Activated naive CD4-positive, alpha-beta T cell treated with Interleukin-2 at 50 U/mL for 16 hours (primary cell): ENCODE data around the gene BBIP1.
"Not testable (repeated sequence)": the region's sequence is repeated elsewhere in the genome, so short reads cannot be mapped to it uniquely, and the experiment has no call there.

ENCODE experiments used
- DNase-seq: peaks from one replicate; pipeline ENCODE4 v3.0.0-alpha.2; 2020

The BBIP1 gene

DNA sequence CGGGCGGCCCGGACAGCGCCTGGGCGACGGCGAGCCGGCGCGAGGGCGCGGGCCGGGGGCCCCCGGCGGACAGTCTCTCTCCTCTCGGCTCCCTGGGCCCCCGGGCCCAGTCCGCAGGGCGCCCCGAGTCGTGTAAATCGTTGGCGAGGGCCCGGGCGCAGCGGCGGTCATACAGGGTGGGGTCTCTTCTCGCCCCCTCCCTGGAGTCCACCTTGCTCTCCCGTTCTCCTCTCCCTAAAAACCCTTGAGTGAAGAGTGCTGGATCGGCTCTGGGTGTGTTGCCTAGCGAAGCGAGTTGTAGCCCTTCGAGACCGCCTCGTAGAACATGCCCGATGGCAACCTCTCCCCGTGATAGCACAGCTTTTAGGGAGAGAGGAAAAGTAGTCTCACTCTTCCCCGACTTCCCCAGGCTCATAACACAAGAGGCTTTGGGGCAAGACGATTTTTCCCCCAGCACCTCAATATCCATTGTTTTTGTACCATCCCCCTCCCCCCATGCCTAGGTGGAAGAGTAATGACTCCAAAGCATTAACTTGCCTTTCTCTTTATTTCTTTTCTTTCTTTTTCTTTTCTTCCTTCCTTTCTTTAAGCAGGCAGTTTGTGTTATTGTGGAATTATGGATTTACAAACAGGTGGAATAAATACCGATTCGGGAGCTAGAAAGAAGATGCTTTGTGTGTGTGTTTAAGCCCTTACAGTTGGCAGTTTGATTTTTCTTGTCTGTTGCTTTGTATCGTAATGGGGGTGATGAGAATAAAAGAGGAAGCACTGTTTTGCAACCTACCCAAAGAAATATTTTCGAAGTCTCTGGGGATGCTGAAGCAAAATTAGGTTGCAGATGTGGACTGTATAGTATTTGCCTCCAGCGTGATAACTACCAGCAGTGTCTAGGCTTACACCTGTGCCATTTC is 1.2 kb upstream of the BBIP1 start:
- DNase-seq: peak; percentile 7

DNA sequence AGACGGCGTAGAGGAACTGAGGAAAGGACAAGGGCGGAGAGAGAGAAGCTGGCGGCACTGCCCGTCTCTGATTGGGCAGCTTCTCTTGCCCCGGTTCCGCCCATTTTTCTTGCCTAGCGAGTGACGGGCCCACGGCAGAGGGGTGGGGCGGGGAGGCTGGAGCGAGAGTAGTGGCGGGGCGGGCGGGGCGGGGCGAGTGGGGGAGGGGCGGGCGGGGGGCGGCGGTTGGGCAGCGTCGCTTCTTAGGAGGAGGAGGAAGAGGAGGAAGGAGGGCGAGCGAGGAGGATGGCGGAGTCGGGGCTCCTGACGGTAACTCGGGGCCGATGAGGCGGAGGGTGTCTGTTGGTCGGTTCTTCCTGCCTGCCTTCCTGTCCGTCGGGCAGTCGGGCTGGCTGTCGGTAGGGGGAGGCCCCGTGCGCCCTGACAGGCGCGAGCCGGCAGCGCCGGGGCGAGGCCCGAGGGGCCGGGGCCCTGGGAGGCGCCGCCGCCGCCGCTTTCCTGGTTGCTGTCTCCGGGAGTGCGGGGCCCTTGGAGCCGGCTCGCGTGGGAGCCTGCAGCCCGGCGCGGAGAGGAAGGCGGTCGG is 460 bp upstream of the BBIP1 start, which contains the start of gene SHOC2:
Gene SHOC2 (plus strand): TSS at position 256 of the 583 bp plus-strand sequence. CDS start 44,755 bp downstream, outside the sequence.
- DNase-seq: peak; percentile 99

DNA sequence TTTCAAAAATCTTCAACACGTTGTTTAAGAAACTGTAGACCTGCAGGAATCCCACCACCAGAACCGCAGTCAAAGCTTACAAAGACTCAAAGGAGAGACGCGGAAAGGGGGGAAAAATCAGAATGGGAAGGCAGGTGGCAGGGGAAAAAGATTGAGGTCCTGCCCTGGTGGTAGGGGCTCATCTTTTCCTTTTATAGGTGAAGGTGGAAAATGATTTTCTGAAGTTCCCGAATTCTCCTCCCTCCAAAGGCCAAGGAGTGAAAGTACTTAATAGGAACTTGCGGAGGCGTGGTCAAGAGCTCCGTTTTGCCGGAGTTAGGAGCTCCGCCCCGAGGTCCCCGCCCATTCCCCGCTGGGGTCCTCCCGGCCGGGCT is 724 bp downstream of the BBIP1 start:
- DNase-seq: peak; percentile 87

DNA sequence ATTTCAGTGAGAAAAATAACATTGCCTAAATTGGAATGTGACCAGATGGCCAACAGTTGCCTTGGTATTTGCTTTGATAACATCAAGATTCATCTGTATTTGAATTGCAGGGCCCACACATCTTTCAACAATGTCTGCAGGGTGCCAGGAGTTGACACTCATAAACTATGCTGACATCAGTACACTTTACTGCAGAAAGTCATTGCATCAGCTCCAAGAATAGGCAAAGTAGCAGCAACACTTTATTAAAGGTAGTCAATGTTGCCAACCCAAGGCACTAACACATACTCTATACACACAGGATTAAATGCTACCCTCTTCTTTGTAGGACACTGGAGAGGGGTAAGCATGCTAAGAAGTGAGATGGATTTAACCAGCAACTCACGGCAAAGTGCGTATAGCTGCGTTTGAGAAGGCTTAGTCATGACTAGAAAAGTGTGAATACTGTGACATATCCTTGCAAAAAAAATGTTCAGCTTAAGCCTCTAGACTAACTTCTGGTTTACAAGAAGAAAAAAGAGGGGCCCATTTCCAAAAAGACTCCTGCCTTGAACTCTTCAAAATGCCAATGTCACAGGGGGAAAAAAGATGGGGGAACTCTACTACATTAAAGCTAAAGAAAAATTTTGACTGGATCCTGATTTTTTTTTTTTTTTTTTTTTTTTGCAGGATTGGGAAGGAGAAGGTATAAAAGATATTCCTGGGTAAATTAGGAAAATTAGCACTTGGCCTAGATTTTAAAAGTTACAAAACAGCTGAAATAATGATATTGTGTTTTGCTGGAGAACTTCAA is 2.2 kb downstream of the BBIP1 start:
- DNase-seq: no peak

DNA sequence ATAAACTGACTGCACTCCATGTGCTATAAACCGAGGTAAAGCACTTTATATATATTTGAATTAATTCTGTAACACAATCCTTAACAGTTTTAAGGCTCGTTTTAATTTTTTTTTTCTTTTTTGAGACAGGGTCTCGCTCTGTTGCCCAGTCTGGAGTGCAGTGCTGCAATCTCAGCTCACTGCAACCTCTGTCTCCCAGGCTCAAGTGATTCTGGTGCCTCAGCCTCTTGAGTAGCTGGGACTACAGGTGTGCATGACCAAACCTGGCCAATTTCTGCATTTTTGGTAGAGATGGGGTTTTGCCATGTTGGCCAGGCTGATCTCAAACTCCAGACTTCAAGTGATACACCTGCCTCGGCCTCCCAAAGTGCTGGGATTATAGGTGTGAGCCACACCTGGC is 3.4 kb downstream of the BBIP1 start:
- not testable (repeated sequence) for DNase-seq

DNA sequence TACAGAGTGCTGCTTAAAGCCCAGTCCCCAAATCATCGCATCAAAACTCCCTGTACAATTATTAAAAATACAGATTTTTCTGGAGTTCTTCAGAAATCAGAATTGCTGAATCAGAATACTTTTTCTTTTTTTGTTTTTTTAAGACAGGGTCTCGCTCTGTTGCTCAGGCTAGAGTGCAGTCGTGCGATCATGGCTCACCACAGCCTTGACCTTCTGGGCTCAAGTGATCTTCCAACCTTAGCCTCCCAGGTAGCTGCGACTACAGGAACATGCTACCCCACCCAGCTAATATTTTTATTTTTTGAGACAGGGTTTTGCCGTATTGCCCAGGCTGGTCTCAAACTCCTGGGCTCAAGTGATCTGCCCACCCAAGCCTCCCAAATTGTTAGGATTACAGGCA is 3.9 kb downstream of the BBIP1 start:
- no peak for DNase-seq

DNA sequence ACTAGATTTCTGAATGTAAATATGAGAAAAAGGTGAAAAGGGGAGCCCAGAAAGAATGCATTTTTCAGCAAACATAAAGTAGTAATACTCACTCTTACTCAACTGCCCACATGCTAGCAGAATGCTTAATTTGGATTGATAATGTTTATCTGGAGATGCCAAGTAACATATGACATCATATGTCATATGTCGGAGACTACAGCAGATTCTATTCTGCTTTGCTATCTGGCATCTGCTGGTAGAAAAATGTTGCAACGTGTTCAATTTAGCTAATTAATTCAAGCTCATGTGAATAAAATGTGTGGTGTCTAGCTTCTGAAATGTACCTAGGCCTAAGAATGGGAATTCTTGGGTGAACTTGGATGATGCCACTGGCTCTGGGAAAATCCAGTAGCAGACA is 4.5 kb downstream of the BBIP1 start:
- no peak for DNase-seq

DNA sequence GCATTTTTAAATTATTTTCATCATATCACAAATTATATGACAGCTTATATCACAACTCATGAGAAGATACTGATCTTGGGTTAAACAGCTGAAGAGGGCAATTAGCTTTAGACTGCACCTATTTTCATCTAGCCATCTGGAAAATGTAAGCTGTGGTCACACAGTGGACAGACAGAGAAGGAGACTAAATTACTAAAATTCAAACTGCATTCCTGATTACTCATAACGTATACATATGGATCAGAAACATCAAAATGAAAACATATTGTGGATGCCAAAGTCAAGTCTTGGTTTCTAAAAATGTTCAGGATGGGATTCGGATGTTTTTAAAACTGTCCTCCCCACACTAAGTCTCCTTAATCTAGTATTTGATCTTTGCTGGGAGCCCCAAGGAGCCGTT is 6.6 kb downstream of the BBIP1 start:
- DNase-seq: no peak

DNA sequence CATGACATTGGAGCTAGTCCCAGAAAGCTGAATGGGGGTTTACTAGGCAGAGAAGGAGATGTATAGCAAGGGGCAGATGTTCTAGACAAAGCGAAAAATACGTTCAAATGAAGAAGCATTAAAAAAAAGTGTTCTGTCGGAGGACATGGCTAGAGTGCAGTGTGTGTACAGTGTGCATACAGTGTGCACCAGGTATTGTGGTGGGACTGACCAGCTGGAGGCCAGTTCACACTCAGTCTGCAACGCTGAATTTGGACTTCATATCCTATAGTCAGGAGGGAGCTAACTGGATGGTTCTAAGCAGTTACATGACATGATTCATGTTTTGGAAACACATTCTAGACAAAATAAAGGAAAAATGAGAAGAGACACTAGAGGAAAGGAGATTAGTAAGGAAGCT is 8.8 kb downstream of the BBIP1 start:
- no peak for DNase-seq

DNA sequence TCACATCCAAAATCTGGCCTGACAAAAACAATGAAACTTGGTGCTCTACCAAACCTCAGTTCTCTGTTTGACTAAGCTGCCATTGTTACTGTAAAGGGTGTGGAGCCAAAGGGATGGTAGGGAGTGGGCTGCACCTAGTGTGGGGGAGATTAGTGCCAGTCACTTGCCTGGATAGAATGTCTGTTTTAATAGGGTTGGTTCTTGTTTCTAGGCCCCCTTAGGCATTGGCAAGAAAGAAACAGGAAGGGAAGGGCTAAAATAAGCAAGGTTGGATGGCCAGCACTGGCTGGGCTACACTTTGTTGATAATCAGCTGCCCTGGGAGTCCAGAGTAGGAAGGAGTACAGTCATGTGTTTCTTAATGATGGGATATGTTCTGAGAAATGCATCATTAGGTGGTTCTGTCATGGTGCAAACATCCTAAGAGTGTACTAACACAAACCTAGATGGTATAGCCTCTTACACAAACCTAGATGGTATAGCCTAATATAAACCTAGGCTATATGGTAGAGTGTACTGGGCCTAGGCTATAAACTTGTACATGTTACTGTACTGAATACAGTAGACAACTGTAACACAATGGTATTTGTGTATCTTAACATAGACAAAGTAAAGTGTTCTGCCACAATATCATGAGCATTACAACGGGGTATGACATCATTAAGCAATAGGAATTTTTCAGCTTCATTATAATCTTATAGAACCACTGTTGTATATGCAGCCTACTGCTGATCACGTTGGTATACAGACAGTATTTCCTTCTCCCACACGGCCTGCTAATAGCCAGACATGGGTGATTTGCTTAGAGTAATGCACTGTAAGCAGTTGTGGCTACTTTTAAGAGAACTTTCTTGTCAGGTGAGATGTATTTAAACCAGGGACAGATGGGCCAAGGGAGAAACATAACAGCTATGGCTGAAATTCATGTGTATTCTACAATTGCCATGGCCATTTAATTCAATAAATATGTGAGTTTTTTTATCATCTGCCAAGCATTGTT is 15.4 kb downstream of the BBIP1 start:
- DNase-seq: peak; percentile 27

DNA sequence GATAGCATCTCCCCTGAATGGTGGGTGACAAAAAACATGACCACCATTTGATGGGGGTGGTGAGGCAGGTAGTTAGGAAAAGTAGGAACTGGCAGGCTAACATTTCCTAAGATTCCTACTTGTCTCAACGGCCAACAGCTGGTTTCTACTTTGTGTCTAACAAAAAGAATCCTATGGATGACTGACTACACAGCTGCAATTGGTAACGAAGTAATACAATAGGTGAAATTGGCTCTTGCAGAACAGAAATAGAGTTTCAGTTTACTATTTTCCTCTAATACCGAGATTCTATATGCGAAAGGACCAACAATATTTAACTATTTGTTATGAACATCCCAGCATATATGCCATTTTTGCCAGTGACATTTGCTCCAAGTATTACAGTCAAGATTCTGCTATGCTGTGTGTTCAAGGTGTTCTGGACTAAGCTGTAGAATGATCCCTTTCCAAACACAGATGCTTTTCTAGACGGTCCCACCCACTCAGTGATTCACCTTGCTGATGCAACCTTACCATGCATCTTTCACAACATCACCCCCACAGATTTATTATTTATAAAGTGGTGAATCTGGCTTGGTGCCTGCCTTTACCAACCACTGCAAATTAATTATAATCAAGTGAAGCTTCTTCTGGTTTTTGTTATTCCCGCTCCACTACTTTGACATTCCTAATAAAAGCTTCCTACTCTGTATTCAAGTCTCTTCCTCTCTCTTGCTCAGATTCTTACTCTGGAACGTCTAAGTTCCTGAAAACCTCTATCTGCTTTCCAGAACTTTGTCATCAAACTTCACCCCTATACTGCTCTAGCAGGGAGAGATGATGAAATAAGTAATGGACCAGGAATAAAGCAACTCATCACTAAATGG is 16.8 kb downstream of the BBIP1 start:
- peak; percentile 53 for DNase-seq

DNA sequence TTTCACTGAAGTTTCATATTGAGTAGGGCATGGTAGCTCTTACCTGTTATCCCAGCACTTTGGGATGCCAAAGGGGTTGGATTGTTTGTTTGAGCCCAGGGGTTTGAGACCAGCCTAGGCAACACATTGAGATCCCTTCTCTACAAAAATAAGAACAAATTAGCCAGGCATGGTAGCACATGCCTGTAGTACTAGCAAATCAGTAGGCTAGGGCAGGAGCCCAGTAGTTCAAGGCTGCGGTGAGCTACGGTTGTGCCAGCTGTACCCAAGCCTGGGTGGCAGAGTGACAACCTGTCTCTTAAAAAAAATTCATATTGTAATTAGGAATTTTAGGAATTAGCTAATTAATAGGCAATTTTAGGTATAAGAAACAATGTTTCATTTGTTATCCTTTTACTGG is 18.0 kb downstream of the BBIP1 start:
- DNase-seq: no peak

DNA sequence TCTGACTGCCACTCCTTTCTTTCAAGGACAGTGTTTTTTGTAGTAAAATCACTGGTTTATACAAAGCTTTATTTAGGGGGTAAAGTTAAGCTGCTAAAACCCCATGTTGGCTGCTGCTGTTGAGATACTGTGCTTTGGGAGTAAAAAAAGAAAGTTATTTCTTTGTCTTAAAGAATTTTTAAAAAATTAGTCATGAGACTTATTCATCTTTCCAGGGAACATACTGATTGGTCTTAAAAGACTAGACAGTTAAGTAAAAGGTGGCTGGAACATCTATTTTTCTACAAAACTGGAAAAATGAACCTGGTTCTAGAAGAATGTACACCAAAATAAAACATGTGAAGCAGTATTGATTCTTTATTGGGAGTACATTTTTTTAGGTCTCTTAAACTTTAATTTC is 20.6 kb downstream of the BBIP1 start:
- DNase-seq: no peak

DNA sequence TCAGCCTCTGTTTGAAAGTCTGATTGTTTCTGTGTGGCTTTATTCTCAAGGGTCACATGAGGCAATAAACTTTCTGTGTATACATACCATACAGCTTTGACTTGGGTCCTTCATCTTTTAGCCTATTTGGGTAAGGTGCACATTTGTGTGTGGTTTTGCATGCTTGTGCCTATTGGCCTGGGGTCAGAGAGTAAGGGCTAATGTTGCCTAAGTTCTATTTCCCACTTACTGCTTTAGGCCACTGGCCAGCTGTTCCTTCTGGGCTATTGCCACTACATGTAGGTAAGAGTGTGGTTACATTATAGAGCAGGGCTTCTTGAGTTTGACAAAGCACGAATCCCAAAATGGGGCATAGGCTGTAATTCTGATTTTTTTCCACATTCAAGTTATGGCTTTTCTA is 21.8 kb downstream of the BBIP1 start:
- no peak for DNase-seq

DNA sequence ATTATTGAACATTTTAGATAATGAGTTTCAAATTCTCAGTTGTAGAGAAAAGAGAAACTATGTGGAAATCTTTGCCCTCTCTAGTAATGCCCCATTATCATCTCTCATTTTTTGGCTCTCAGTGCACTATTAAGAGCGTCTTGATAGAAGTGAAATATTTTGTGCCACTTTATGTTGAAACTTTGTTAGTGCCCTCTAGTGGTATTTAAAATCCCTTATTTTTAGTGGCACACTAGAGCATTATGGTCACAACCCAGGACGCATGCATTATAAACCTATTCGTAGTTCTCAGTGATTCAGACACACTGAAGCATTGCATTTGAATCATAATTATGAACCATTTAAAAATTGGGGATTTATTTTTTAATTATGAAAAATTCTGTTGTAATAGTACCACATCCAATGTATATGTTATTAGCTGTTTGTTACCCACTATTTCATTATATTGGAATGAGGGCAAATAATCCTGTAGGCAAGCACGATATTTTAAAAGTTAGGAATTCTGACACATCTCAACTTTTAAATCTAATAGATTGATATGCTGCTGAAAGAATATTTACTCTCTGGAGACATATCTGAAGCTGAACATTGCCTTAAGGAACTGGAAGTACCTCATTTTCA is 25.3 kb downstream of the BBIP1 start:
- DNase-seq: no peak

DNA sequence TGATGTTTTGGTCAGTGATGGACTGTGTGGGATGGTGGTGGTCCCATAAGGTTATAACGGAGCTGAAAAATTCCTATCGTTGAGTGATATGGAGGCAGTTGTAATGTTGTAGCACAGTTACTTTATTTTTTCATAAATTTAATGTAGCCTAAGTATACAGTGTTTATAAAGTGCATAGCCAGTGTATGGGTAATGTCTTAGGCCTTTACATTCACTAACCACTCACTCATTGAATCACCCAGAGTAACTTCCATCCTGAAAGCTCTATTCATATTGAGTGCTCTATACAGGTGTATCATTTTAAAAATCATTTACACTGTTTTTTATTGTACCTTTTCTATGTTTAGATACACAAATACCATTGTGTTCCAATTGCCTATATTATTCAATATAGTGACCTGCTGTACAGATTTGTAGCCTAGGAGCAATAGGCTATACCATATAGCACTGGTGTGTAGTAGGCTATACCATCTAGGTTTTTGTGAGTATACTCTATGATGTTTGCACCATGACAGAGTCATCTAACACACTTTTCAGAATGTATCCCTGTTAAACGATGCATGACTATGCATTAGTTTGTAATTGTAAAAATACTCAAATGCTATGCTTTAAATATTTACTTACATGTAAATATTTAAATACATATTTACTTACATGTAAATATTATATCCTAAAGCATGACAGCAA is 26.2 kb downstream of the BBIP1 start:
- no peak for DNase-seq

DNA sequence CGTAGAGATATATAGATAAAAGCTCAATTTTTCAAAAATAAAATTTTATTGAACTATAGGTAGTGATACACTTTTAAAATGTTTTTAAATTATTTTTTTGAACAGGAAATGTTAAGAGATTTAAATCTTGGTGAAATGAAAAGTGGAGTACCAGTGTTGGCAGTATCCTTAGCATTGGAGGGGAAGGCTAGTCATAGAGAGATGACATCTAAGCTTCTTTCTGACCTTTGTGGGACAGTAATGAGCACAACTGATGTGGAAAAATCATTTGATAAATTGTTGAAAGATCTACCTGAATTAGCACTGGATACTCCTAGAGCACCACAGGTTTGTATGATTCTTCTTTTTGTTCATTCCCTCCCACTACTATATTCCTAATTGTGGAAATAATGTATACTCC is 31.4 kb downstream of the BBIP1 start:
- DNase-seq: no peak

DNA sequence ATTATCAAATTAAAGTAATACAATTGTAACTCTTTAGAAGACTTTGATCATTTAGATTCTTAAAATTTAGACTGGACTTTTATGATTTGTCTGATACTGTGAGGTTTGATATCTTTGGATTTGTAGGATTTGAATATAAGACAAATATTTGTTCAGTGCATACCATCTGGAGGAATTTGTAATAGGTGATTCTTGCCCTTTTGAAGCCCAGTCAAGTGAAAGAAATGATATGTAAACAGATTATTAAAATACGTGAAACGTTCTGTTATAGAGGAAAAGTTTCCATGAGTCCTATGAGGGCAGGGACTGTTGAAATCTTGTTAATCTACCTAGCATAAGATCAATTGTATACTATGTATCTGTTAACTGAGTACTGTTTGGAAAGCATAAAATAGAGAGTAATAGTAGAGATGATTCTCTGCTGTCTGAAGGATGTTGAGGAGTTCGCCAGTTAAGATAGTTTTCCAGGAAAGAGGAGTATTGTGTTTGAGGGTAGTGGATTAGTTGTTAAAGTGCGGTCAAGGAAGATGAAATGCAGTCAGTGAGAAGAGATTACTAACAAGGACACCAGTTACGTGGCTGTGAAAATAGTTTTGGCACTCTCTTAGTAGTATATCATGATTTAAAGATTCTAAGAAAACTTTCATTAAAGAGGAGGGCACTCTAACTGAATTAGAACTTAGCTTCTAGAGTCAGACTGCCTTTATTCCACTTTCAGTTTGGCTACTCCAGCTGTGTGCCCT is 32.9 kb downstream of the BBIP1 start:
- DNase-seq: no peak

DNA sequence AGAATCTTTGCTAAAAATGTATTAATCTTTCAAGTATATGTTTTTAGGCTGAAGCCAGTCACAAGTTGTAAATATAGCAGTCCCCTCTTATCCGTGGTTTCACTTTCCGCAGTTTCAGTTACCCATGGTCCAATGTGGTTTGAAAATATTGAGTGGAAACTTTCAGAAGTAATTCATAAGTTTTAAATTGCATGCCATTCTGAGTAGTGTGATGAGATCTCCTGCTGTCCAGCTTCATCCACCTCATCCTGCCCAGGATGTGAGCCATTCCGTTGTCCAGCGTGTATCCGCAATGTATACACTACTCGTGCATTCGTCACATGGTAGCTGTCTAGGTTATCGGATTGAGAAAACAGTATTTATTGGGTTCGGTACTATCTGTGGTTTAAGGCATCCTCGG is 35.1 kb downstream of the BBIP1 start:
- DNase-seq: no peak

DNA sequence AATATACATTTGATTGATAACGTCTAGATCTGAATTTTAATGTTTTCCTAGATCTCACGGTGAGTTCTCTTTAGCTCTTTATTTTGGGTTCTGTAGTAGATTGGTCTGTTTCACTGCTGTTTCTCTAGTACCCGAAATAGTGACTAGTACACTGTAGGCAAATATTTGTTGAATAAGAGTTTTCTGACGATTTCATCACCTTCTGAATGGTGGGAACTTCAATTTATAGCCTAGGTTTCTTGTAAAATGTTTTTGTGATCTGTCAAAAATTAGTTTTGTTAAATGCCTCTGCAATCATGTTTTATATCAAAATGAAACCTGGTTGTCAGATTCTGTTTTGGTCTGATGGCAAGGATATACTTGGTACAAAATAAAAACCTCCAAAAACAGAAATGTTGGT is 37.1 kb downstream of the BBIP1 start:
- no peak for DNase-seq
